Stimulated activated CD8-positive, alpha-beta memory T cell treated with anti-CD3 and anti-CD28 coated beads, Interleukin-15, amount 100 ng/mL, for 24 hours (primary cell): Measurements from ENCODE around the gene TRIM46.
A peak's percentile ranks its signal among the peaks of the same experiment; 100 is the strongest.

ENCODE experiments used
- DNase-seq: peaks from one replicate; pipeline ENCODE4 v3.0.0-alpha.2; 2020; ENCODE audit warnings: low read depth

The TRIM46 gene

DNA sequence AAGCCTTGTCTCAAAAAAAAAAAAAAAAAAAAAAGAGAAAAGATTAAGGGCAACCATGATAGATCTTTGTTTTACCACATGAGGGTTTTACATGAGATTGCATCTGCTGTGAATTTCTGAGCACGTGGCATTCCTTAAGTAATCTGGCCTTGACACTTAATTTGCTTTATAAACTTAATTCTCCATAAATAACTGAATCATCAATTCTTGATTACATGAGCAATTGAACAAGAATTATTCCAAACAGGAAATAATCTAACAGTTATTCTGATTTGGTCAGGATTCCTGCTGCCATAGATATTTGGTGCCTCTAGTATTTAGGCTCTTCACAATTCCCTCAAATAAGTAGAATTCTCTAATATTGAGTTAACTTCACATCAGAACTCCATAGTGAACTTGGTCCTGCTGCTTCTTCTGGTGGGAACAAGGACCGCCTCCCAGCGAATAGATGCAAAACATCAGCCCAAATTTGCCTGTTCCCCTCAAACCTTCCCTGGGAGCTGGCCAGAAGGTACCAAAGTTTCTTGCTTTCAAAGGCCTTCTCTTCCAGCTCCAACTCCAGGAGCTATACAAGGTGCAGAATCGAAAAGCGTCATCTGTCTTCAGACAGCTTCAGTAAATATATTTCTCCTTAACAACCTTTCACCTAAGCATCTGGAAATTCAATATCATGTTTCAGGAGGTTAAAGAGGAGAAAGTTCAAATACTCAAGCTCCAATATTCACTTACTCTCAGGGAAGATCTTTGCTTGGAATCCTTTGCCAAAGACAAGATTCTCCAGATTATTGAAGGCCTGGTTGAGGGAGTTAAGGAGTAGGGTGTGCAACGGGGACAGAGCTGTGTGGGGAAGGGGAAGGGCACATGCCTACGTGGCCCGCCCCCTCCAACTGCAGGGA, 1.6 kb upstream of the TRIM46 start:
- DNase-seq, result no peak

DNA sequence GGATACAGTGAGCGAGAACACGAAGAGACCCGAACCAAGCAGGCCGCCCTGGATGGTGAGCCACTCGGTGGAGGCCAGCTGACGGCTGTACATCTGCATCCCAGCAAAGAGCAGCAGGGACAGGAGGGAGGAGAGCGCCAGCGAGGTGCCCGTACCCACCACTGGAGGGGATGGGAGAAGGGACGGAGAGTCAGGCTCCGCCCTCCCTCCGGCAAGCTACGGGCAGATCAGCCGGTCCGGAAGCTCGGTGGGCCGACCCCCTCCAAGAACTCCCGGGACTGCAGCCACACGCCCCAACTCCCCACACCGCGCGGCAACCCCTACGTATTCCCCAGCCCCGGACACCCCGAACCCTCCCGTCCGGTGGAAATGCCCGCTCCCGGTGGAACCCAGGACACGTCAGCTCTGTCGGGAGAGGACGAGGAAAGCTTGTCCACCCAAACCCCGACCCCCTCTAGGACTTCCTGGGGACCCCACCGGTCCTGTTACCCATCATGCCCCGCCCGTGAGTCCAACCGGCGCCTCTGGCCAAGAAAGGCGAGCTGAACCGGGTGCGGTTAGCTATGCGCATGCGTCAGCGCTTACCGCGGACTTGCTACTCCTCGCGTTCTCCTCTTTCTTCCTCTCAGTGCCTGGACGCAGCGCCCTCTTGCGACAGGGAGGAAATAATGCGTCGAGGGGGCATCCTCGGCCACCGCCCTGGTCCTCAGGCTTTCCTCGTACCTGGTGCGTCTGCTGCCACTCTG, 744 bp upstream of the TRIM46 start, which contains the start of gene KRTCAP2:
KRTCAP2 (minus strand) TSS at position 573 of the 746 bp plus-strand sequence; CDS start at position 493, 80 bp downstream.
- DNase-seq, result peak; percentile 91

DNA sequence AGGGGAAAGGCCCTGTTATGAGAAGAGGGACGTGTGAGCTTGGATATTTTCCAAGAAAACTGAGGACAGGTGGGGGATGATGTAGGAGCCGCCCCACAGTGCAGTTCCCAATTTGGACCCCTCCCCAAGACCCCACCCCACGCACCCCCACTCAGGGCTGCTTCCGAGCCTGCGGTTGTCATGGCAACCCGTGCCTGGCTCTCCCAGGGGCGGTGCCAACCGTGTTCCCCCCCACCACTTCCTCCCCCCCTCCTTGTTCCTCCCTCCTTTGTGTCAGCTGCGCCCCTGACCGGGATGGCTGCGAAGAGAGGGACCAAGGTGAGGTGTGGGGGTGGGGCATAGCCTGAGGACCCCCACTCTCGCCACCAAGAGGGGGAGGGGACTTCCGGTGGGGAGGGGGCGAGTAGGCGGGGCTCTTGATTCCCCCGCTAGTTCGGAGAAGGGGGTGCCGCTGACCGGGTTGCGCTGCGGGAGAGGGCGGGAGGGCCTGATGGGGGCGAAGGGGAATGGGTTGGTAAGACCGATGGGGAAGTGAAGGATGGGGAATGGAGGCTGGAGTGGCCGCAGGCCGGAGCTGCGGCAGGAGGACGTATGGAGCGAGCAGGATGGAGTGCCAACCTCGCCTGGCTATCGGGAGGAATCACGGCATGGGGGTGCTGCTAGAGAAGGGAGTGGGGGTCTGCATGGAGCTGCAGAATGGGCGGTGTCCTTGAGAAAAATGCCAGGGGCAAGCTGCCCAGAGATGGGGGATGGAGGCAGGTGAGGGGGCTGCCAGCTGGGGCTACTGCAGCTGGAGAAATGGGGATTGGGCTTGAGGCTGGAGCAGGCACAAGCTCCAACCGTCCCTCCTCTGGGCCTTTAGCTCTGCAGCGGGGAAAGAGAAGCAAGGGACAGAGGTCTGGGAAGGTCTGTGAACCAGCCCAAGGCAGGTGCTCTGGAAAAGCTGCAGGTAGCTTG, 953 bp downstream of the TRIM46 start:
- DNase-seq, result no peak

- no peak for DNase-seq
Measured at GRCh38 chr1:155175281-155175926, 1.8 kb downstream of the TRIM46 start.

DNA sequence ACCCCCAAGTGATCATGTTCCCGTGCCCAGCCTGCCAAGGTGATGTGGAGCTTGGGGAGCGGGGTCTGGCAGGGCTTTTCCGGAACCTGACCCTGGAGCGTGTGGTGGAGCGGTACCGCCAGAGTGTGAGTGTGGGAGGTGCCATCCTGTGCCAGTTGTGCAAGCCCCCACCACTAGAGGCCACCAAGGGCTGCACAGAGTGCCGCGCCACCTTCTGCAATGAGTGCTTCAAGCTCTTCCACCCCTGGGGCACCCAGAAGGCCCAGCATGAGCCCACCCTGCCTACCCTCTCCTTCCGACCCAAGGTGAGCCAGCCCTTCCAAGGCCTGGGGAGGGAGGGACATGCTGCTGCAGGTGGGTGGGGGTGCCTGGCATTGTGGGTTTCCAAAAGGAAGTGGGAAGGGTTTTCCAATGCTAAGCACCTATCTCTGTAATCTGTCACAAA, 2.3 kb downstream of the TRIM46 start:
- DNase-seq, result no peak

- peak; percentile 73 for DNase-seq
Measured at GRCh38 chr1:155176544-155177071, 3.0 kb downstream of the TRIM46 start.

GRCh38 chr1:155177192-155177917, 3.7 kb downstream of the TRIM46 start:
- DNase-seq, result no peak

DNA sequence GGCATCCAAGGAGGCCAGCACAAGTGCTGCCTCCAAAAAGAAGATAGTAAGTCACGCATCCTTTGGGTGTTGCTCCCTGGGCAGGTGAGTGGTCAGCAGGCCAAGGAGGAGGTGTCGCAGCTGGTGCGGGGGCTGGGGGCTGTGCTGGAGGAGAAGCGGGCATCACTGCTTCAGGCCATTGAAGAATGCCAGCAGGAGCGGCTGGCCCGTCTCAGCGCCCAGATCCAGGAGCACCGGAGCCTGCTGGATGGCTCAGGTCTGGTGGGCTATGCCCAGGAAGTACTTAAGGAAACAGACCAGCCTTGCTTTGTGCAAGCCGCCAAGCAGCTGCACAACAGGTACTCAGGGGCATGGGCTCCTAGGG, 4.3 kb downstream of the TRIM46 start:
- DNase-seq, result no peak

GRCh38 chr1:155178441-155179111, 4.9 kb downstream of the TRIM46 start:
- no peak for DNase-seq

- no peak for DNase-seq
Measured at GRCh38 chr1:155179112-155180031, 5.7 kb downstream of the TRIM46 start.

GRCh38 chr1:155181371-155182051, 7.9 kb downstream of the TRIM46 start:
- DNase-seq, result no peak

- DNase-seq, result no peak
Measured at GRCh38 chr1:155182052-155182550, 8.5 kb downstream of the TRIM46 start.

- no peak for DNase-seq
Measured at GRCh38 chr1:155183775-155184221, 10.1 kb downstream of the TRIM46 start.

- no peak for DNase-seq
Measured at GRCh38 chr1:155184351-155184811, 10.7 kb downstream of the TRIM46 start.

- DNase-seq, result no peak
Measured at GRCh38 chr1:155184835-155185782, 11.5 kb downstream of the TRIM46 start.

DNA sequence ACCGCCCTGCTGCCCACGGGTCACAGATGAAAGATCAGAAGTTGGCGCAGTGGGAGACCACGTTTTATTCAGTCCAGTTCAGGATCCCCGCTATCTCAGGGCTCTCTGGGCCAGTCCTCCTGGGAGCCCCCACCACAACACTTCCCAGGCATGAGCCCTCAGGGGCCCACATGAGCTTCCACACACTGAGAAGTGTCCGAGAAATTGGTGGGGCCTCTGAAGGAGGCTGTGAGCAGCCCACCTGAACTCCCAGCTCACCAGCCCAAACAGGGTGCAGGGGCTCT, 12.1 kb downstream of the TRIM46 start:
- DNase-seq, result no peak
